H1 (cell line): Measurements from ENCODE around the gene DDX11. TPM values are rescaled to one million over a fixed set of nuclear protein-coding genes. Genes with fewer than 3 reads are reported as not detected.

Experiments used
- CTCF ChIA-PET: fragments of 300-600 bp; sonication (Branson Sonifier 250); formaldehyde crosslinking; loops from one replicate; lab custom pipeline; 2021; ENCODE audit not compliant: partially characterized antibody; lab: Charles Lee
- POLR2A ChIA-PET: fragments of 300-600 bp; sonication (Branson Sonifier 250); formaldehyde crosslinking; loops from one replicate; lab custom pipeline; 2021; ENCODE audit warnings: inconsistent platforms; ENCODE audit not compliant: partially characterized antibody; lab: Charles Lee
- DNase-seq, 2 experiments: peaks; one replicate each; pipeline versions ENCODE4 v3.0.0 to v3.0.0-alpha.2; 2010 to 2022; ENCODE audit warnings: low spot score in 2 of 2, low read depth in 1 of 2, mixed read lengths in 1 of 2
- FAIRE-seq: peaks from 2 replicates; lab custom pipeline; 2011; peaks lifted over from hg19 to GRCh38; lab: Jason Lieb, UNC
- H2AFZ ChIP-seq: 2 replicates; pipeline ENCODE4 v1.8.1; 2012; ENCODE audit warnings: low read length, inconsistent platforms
- H2AK5ac ChIP-seq: 2 replicates; pipeline ENCODE4 v1.6.1; 2013; ENCODE audit warnings: low read depth, low read length
- H2BK120ac ChIP-seq: replicated peaks from 2 replicates; pipeline ENCODE3; 2013; ENCODE audit warnings: low read depth, low read length, inconsistent platforms
- H2BK12ac ChIP-seq: 2 replicates; pipeline ENCODE4 v1.6.1; 2013; ENCODE audit warnings: low read depth, low read length
- H2BK15ac ChIP-seq: 2 replicates; pipeline ENCODE4 v1.6.1; 2013; ENCODE audit warnings: low read length
- H2BK20ac ChIP-seq: 2 replicates; pipeline ENCODE4 v1.6.1; 2013; ENCODE audit warnings: low read length
- H2BK5ac ChIP-seq: 2 replicates; pipeline ENCODE4 v1.6.1; 2013; ENCODE audit warnings: low read depth, low read length
- H3K14ac ChIP-seq: 2 replicates; pipeline ENCODE4 v1.6.1; 2013; ENCODE audit warnings: inconsistent platforms; ENCODE audit not compliant: insufficient read length
- H3K18ac ChIP-seq: 2 replicates; pipeline ENCODE4 v1.6.1; 2013; ENCODE audit warnings: low read length; ENCODE audit errors: extremely low read depth
- H3K23ac ChIP-seq: 2 replicates; pipeline ENCODE4 v1.6.1; 2013; ENCODE audit warnings: inconsistent platforms; ENCODE audit not compliant: insufficient read length
- H3K23me2 ChIP-seq: 2 replicates; pipeline ENCODE4 v1.6.1; 2013; ENCODE audit warnings: low read depth, low read length
- H3K27ac ChIP-seq: 2 replicates; pipeline ENCODE4 v1.6.1; 2011; ENCODE audit warnings: low read depth, low read length, inconsistent platforms
- H3K27me3 ChIP-seq, 4 experiments: replicated peaks in 1 of 4; 1 replicate in 1 of 4; 2 replicates in 3 of 4; pipeline versions ENCODE4 v1.6.1 to v1.8.1; 2011 to 2013; ENCODE audit warnings: low read length in 3 of 4, mild to moderate bottlenecking in 3 of 4, inconsistent platforms in 2 of 4, mixed read lengths in 2 of 4, moderate library complexity in 1 of 4; ENCODE audit not compliant: control insufficient read depth in 3 of 4, insufficient read depth in 3 of 4; ENCODE audit errors: extremely low read depth in 1 of 4
- H3K36me3 ChIP-seq, 4 experiments: 2 replicates each; pipeline versions ENCODE4 v1.6.1 to v1.8.1; 2011 to 2013; ENCODE audit warnings: mild to moderate bottlenecking in 4 of 4, low read length in 3 of 4, moderate library complexity in 2 of 4, control low read depth in 1 of 4, inconsistent platforms in 1 of 4; ENCODE audit not compliant: insufficient read depth in 4 of 4, control insufficient read depth in 2 of 4
- H3K4ac ChIP-seq: replicated peaks from 2 replicates; pipeline ENCODE3; 2013; ENCODE audit warnings: low read length, low read depth, mixed read lengths, inconsistent platforms; ENCODE audit not compliant: insufficient read length
- H3K4me1 ChIP-seq, 4 experiments: replicated peaks in 1 of 4; 1 replicate in 1 of 4; 2 replicates in 3 of 4; pipeline versions ENCODE4 v1.6.1 to v1.8.1; 2011 to 2013; ENCODE audit warnings: low read length in 3 of 4, inconsistent platforms in 2 of 4, mixed read lengths in 1 of 4; ENCODE audit not compliant: insufficient read depth in 4 of 4, control insufficient read depth in 3 of 4
- H3K4me2 ChIP-seq, 2 experiments: 2 replicates each; pipeline versions ENCODE4 v1.6.1 to v1.8.1; 2011 to 2013; ENCODE audit warnings: low read depth in 2 of 2, low read length in 2 of 2, control low read depth in 1 of 2, inconsistent platforms in 1 of 2, mild to moderate bottlenecking in 1 of 2; ENCODE audit not compliant: insufficient read depth in 1 of 2
- H3K4me3 ChIP-seq, 4 experiments: fragments of 200-600, 300-600 bp in 1 of 4; sonication (generic), shearing (Covaris generic), sonication (Bioruptor Twin) in 1 of 4; 2 replicates each; pipeline versions ENCODE4 v1.5.1 to v1.8.1; 2011 to 2016; ENCODE audit warnings: low read length in 4 of 4, low read depth in 3 of 4, control low read depth in 2 of 4, inconsistent platforms in 2 of 4, mild to moderate bottlenecking in 2 of 4, mixed read lengths in 1 of 4, moderate library complexity in 1 of 4; ENCODE audit not compliant: insufficient read depth in 2 of 4; ENCODE audit errors: extremely low read depth in 1 of 4
- H3K56ac ChIP-seq: replicated peaks from 2 replicates; pipeline ENCODE3; 2013; ENCODE audit warnings: low read depth, mild to moderate bottlenecking, mixed read lengths, low read length, inconsistent platforms; ENCODE audit not compliant: insufficient read length
- H3K79me1 ChIP-seq: 2 replicates; pipeline ENCODE4 v1.6.1; 2013; ENCODE audit warnings: low read depth, low read length, control low read depth
- H3K79me2 ChIP-seq, 2 experiments: 2 replicates each; pipeline versions ENCODE4 v1.6.1 to v1.8.1; 2012 to 2013; ENCODE audit warnings: low read length in 2 of 2, mild to moderate bottlenecking in 2 of 2, inconsistent platforms in 1 of 2; ENCODE audit not compliant: insufficient read depth in 2 of 2, control insufficient read depth in 1 of 2
- H3K9ac ChIP-seq, 4 experiments: replicated peaks in 1 of 4; 1 replicate in 1 of 4; 2 replicates in 3 of 4; pipeline versions ENCODE4 v1.6.1 to v1.8.1; 2011 to 2013; ENCODE audit warnings: low read depth in 3 of 4, low read length in 3 of 4, control low read depth in 2 of 4, mild to moderate bottlenecking in 2 of 4, moderate library complexity in 2 of 4, inconsistent platforms in 1 of 4; ENCODE audit errors: extremely low read depth in 1 of 4
- H3K9me3 ChIP-seq, 2 experiments: 2 replicates each; pipeline versions ENCODE4 v1.6.1 to v1.8.1; 2012 to 2013; ENCODE audit warnings: mild to moderate bottlenecking in 2 of 2, moderate library complexity in 2 of 2, control low read depth in 1 of 2, inconsistent platforms in 1 of 2, low read depth in 1 of 2, low read length in 1 of 2, mixed read lengths in 1 of 2; ENCODE audit not compliant: insufficient read depth in 2 of 2
- H4K20me1 ChIP-seq, 2 experiments: replicated peaks in 1 of 2; 2 replicates each; pipeline versions ENCODE3 to v1.8.1; 2011 to 2013; ENCODE audit warnings: inconsistent platforms in 2 of 2, low read length in 2 of 2, mild to moderate bottlenecking in 1 of 2; ENCODE audit not compliant: insufficient read depth in 2 of 2, control insufficient read depth in 1 of 2
- H4K5ac ChIP-seq: 2 replicates; pipeline ENCODE4 v1.6.1; 2013; ENCODE audit warnings: low read length, low read depth, mixed read lengths, inconsistent platforms; ENCODE audit not compliant: insufficient read length
- H4K8ac ChIP-seq: 2 replicates; pipeline ENCODE4 v1.8.0; 2013; ENCODE audit warnings: mild to moderate bottlenecking, moderate library complexity, low read length, inconsistent platforms; ENCODE audit not compliant: insufficient read depth; ENCODE audit errors: extremely low read depth
- H4K91ac ChIP-seq: replicated peaks from 2 replicates; pipeline ENCODE3; 2013; ENCODE audit warnings: low read length, mixed read lengths, inconsistent platforms; ENCODE audit not compliant: insufficient read length
- CHD1 ChIP-seq: IDR thresholded peaks from 2 replicates; pipeline ENCODE4 v1.6.1; 2012; ENCODE audit warnings: low read depth, low read length, improper control_type of control experiment
- EZH2 ChIP-seq: fragments of 200-600 bp; sonication (generic); IDR thresholded peaks from 2 replicates; pipeline ENCODE4 v1.7.1; 2012; ENCODE audit warnings: low read depth, mild to moderate bottlenecking, moderate library complexity, low read length, inconsistent platforms; ENCODE audit not compliant: severe bottlenecking
- GABPA ChIP-seq: IDR thresholded peaks from 2 replicates; pipeline ENCODE4 v1.6.1; 2011; ENCODE audit warnings: mild to moderate bottlenecking, low read length, moderate library complexity, borderline replicate concordance; ENCODE audit not compliant: insufficient read depth
- RXRA ChIP-seq: IDR thresholded peaks from 2 replicates; pipeline ENCODE4 v1.6.1; 2011; ENCODE audit warnings: low read depth, mild to moderate bottlenecking, low read length, moderate library complexity; ENCODE audit not compliant: insufficient read depth
- SIN3A ChIP-seq, 2 experiments: IDR thresholded peaks in 1 of 2; conservative IDR thresholded peaks in 1 of 2; 2 replicates each; pipeline ENCODE4 v1.6.1; 2011 to 2012; ENCODE audit warnings: low read length in 2 of 2, improper control_type of control experiment in 1 of 2, low read depth in 1 of 2, mild to moderate bottlenecking in 1 of 2
- SP4 ChIP-seq: IDR thresholded peaks from 2 replicates; pipeline ENCODE4 v1.6.1; 2012; ENCODE audit warnings: low read length, inconsistent platforms
- TAF7 ChIP-seq: optimal IDR thresholded peaks from 2 replicates; pipeline ENCODE3; 2011; ENCODE audit warnings: low read depth, mild to moderate bottlenecking, inconsistent platforms, low read length, moderate library complexity, borderline replicate concordance
- WGBS, 2 experiments: shearing (Covaris generic) in 1 of 2; methylation state at CpG; one replicate each; pipeline versions ENCODE4 v1.1.6 to v1.1.7; 2013 to 2015; ENCODE audit warnings: low lambda C conversion rate in 2 of 2, mixed read lengths in 2 of 2, inconsistent platforms in 1 of 2, low coverage in 1 of 2, missing lambda C conversion rate in 1 of 2; ENCODE audit not compliant: insufficient replicate concordance in 2 of 2, insufficient coverage in 1 of 2, insufficient read length in 1 of 2; ENCODE audit errors: extremely low coverage in 1 of 2, missing lambda C conversion rate in 1 of 2; 5-methylcytosine and 5-hydroxymethylcytosine counted together
- polyA plus RNA-seq, 7 experiments: library from polyadenylated mRNA; depleted of rRNA in 3 of 7; stranded (reverse) in 5 of 7; unstranded in 2 of 7; fragments of >200 nt in 5 of 7; fragments of 200-250 nt in 2 of 7; gene quantifications; 1 replicate in 5 of 7; 2 replicates in 1 of 7; 4 replicates in 1 of 7; pipeline versions ENCODE4 v1.2.1 to v1.2.3, GENCODE V29; 2011 to 2013; ENCODE audit warnings: missing spikeins in 2 of 7, mixed read lengths in 2 of 7
- total RNA-seq: library from RNA; stranded (reverse); fragmentation: NEBNext Ultra II Directional; extraction: Animal tissue kit (Norgen Biotek cat#: 25700); gene quantifications from 2 replicates; pipeline ENCODE4 v1.2.1, GENCODE V29; 2021
- TF ChIP-seq, protein P1 (sequence below): IDR thresholded peaks from 2 replicates; pipeline ENCODE4 v1.6.1; 2012; ENCODE audit warnings: low read length, inconsistent platforms

The DDX11 gene
- total and polyA plus RNA-seq, 2 of the 8 experiments (the other 6 are each of a cell fraction or from before 2014, with no cell fraction given), result 61.6 to 141 TPM

DNA sequence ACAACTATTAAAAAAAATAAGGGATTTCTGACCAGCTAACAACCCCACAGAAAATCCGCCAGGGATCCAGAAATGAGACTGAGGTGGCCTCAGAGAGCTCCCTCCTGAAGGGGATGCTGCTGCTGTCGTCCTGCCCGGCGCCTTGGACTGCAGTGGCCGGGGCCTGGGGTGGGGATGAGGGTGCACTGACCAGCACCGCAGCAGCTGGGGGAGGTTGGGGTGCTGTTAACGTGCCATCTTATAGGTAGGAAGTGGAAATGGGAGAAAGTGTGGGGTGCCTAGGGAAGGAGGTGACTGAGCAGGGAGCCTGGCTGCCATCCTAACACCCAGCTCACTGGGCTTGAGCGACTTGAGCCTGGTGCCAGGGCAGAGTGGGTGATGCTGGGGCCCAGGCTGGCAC, 32.0 kb downstream of the DDX11 start:
- Histone ChIP-seq H3K23me2 (no peaks in the 10 kb centered on the region), H4K8ac (no peak overlapping the region), H2BK15ac (no peak overlapping the region), H3K23ac (no peak overlapping the region), H3K18ac (no peak overlapping the region), H2BK20ac (no peak overlapping the region), H3K27me3 (no peaks in the 10 kb centered on the region), H2BK12ac (no peak overlapping the region), H2BK120ac (no peak overlapping the region), H3K27ac (no peak overlapping the region), H4K20me1 (peaks cover 0 to 2% of the 10 kb centered on the region in 2 experiments), H3K4me3 (no peak overlapping the region), H3K4ac (no peak overlapping the region), H3K14ac (no peak overlapping the region), H3K79me1 (no peaks in the 10 kb centered on the region), H2AK5ac (no peak overlapping the region), H3K36me3 (peaks cover 0 to 17% (median 6%) of the 10 kb centered on the region in 4 experiments; a peak in 5 of 8 replicates), H2BK5ac (no peak overlapping the region), H3K56ac (no peak overlapping the region), H3K79me2 (no peaks in the 10 kb centered on the region), H4K5ac (no peak overlapping the region), H3K4me2 (no peak overlapping the region), H3K9me3 (no peaks in the 10 kb centered on the region), H3K4me1 (no peaks in the 10 kb centered on the region), H2AFZ (no peak overlapping the region), H3K9ac (no peak overlapping the region), H4K91ac (no peak overlapping the region)
- POLR2A ChIA-PET, result no interaction called here
- DNase-seq (no peak), FAIRE-seq (no peak)
- TF ChIP-seq CHD1, result no peak
- no peak for TF ChIP-seq EZH2
- TF ChIP-seq TAF7, result no peak
- TF ChIP-seq SIN3A (conservative IDR thresholded peaks at IDR 0.05 in 1 of 2, IDR thresholded peaks at IDR 0.05 in 1 of 2; ENCODE audit: low read depth in 1 of 2, low read length in 2 of 2), result no peak
- TF ChIP-seq, protein P1, sequence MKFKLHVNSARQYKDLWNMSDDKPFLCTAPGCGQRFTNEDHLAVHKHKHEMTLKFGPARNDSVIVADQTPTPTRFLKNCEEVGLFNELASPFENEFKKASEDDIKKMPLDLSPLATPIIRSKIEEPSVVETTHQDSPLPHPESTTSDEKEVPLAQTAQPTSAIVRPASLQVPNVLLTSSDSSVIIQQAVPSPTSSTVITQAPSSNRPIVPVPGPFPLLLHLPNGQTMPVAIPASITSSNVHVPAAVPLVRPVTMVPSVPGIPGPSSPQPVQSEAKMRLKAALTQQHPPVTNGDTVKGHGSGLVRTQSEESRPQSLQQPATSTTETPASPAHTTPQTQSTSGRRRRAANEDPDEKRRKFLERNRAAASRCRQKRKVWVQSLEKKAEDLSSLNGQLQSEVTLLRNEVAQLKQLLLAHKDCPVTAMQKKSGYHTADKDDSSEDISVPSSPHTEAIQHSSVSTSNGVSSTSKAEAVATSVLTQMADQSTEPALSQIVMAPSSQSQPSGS, result no peak
- TF ChIP-seq RXRA, result no peak
- no peak for TF ChIP-seq GABPA
- no peak for TF ChIP-seq SP4
- WGBS, 2 experiments, result 73% methylated on average over 8 of the region's 8 CpGs; no CpG with 5 or more reads in 1 of the 2 experiments
- CTCF ChIA-PET, result interaction anchor here (0.7 to 1.1 kb wide), 2 partner anchors 126 to 166 kb away, joined by 3 read pairs; no protein-coding TSS in a partner anchor
